IPS-NIHi7 (cell line): ENCODE results near the gene MTFR1L.
"Not testable (repeated sequence)": the region's sequence is repeated elsewhere in the genome, so short reads cannot be mapped to it uniquely, and the experiment has no call there.

Experiments used
- DNase-seq: peaks from one replicate; pipeline ENCODE4 v3.0.0; 2012; ENCODE audit warnings: mixed read lengths; ENCODE audit errors: extremely low spot score

The MTFR1L gene

DNA sequence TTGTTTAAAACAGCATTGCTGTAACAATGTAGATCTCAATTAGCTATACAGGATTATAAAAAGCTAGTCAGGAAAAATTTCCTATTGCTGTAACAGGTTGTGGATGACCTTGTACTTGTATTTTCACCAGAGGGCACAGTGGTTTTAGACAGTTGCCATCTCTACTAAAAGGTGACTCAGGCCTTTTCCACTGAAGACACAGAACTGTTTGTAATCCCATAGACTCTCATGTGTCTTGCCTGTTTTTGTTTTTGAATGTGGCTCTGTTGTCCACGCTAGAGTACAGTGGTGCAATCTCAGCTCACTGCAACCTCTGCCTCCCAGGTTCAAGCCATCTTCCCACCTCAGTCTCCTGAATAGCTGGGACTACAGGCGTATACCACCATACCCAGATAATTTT, 5.9 kb downstream of the MTFR1L start:
- no peak for DNase-seq

- DNase-seq: no peak
Measured at GRCh38 chr1:25826571-25826970, 6.8 kb downstream of the MTFR1L start.

DNA sequence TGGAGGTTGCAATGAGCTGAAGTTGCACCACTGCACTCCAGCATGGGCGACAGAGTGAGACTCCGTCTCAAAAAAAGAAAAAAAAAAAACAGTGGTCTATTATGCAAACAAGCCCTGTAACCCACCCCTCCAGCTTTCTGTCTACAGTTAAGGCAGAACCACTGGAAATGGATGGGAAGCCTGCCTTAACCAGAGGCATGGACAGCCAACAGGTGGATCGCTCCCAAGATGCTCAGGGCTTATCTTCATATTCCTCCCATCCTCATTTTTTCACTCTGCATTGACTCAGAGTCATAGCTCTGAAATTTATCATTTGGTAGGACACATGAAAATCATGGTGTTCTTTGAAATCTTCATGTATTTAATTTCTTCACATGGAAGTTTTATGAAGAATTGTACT, 8.7 kb downstream of the MTFR1L start:
- no peak for DNase-seq

GRCh38 chr1:25829046-25829445, 9.3 kb downstream of the MTFR1L start:
- no peak for DNase-seq

GRCh38 chr1:25831569-25832196, 11.9 kb downstream of the MTFR1L start:
- no peak for DNase-seq

DNA sequence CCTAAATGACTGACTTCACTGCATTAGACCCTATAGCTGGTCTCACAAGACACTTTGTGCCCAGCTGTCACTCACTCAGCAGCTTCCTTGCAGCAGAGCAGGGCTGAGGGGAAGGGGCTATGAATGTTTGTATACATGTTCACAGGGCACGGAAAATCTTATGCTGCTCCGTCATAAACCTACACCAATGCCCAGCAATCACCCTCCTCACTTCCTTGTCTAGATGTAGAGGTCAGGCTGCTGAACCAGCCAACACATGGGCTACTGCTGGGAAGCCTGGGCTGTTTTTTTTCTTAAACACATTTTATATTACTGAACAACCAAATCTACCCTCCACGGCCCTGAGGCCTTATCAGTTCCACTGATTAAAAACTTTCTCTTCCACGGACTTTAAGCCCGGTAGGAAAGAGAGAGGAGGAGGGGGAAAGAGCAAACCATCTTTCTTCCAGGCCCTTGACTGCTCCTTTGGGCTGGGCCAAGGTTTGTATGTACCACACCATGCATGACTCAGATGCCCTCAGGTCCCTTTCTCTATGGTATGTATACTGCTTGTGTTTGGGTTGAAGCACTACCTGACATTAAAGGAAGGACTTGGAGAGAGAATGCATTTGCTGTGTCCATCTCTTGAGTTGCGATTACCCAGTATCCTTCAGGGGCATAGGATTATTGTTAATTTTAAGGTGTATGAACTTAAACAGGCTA, 12.7 kb downstream of the MTFR1L start:
- no peak for DNase-seq

- DNase-seq: no peak
Measured at GRCh38 chr1:25833158-25833557, 13.4 kb downstream of the MTFR1L start.

DNA sequence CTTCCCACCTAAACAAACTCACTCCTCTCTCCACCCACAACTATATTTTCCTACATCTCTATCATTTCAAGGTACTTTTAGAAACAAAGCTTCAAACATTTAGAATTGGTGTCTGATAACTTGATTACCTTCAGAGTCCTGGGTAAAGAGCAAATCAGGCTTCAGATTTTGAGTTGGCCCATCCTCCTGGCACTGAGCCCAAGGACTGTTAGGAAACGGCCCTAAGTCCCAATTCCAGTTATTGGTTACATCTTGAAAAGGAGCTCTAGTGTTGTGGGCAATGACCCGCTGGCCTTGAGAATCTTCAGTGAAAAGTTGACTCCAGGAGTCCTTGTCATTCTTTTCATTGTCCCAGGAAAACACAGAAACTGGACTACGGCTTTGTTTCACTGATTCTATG, 15.1 kb downstream of the MTFR1L start:
- DNase-seq: no peak

- DNase-seq: no peak
Measured at GRCh38 chr1:25836695-25837094, 16.9 kb downstream of the MTFR1L start.

DNA sequence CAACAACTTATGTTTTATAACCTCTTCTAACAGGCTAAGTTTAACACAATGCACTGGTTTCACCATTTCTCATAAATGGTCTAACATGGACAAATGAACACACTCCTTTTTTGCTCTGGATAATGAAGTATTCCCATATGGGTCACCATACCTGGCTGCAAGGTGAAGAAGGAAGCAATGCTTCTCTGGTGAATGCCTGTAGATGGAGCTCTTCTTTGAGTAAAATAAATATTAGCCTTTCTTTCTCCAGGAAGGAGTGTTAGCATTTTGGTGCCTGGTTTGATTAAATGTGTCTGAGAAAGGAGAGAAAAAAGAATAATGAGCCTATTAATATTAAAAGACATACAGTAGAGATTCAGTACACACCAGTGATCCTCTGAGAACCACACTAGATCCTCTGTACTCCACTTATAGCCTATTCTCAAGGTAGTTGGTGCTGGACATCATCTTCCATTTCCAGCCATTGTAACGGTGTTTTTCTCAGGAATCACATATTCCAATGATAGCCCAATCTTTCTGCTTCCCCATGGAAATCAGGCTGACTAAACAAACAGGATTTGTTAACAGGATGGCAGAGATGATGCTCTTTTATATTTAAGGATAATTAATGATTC, 17.6 kb downstream of the MTFR1L start:
- peak; percentile 41 for DNase-seq

DNA sequence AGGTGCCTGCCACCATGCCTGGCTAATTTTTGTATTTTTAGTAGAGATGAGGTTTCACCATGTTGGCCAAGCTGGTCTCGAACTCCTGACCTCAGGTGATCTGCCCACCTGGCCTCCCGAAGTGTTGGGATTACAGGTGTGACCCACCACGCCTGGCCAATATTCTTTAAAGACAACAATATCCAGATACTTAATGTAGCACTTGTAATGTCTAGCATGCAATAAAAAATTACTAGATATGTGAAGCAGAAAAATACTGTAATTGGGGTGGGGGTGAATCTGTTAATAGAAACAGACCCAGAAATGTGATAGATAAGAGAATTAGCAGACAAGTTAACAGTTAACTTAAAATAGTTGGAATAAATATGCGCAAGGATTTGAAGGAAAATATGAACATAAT, 20.1 kb downstream of the MTFR1L start:
- not testable (repeated sequence) for DNase-seq

- no peak for DNase-seq
Measured at GRCh38 chr1:25843483-25843882, 23.7 kb downstream of the MTFR1L start.

GRCh38 chr1:25844536-25845337, 25.0 kb downstream of the MTFR1L start:
- no peak for DNase-seq

- DNase-seq: no peak
Measured at GRCh38 chr1:25845664-25846063, 25.9 kb downstream of the MTFR1L start.

- no peak for DNase-seq
Measured at GRCh38 chr1:25847929-25848328, 28.2 kb downstream of the MTFR1L start.

DNA sequence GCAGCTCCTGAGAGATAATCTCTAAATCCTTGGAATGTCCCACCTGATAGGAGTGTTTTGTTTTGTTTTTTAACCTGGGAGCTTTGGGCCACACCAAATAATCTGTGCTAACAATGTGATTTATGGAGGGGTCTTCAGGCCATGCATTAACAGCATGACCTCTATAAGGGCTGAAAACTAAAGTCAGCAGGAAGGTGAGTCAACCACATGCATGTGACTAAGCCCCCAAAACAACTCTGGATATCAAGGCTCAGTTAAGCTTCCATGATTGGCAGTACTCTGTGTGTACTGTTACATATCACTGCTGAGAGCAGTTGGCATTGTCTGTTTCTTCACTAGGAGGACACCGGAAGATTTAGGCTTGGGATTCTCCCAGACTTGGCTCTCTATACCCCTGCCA, 28.8 kb downstream of the MTFR1L start:
- DNase-seq: no peak

- DNase-seq: no peak
Measured at GRCh38 chr1:25854554-25854953, 34.8 kb downstream of the MTFR1L start.

DNA sequence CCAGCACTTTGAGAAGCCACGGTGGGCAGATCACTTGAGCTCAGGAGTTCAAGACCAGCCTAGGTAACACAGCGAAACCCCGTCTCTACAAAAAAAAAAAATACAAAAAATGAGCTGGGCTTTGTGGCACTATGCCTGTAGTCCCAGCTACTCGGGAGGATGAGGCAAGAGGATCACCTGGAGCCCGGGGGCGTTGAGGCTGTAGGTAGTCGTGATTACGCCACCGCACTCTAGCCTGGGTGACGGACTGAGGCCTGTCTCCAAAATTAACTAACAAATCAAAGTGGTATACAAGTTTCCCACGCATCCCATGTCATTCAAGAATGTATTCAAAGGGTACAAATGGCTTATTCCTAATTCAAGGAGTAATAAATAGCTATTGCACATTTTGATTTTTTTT, 37.1 kb downstream of the MTFR1L start:
- no peak for DNase-seq

DNA sequence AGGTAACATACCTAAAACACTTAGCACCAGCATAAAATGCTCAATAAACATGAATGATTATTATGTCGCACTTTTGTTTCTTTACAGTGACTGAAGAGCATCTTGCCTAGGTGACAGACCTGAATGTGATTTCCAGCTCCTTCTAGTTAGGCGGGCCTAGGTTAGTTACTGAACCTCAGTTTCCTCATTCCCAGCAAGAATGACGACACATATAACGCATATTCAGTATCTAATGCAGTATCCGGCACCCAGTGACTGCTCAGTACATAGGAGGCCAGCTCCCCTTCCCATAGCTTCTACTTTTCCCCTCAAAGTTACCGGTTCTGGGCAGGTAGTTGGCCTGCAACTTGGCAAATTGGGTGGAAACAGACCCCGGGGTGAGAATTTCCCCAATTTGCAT, 38.7 kb downstream of the MTFR1L start:
- DNase-seq: no peak

GRCh38 chr1:25858906-25859789, 39.4 kb downstream of the MTFR1L start, which contains the start of gene AUNIP:
Gene AUNIP, minus strand, starts transcription at chr1:25859457. Its CDS starts 100 bp downstream, at chr1:25859357.
- peak; percentile 98 for DNase-seq
